Stimulated activated CD4-positive, alpha-beta T cell treated with anti-CD3 and anti-CD28 coated beads, Interleukin-2, amount 100 ng/mL, for 24 hours (primary cell): ENCODE data around the gene NECAB2.
"Not testable (repeated sequence)": the region's sequence is repeated elsewhere in the genome, so short reads cannot be mapped to it uniquely, and the experiment has no call there.

Source experiments
- DNase-seq, 2 donors: peaks; one replicate each; pipeline ENCODE4 v3.0.0-alpha.2; 2020

NECAB2 gene

DNA sequence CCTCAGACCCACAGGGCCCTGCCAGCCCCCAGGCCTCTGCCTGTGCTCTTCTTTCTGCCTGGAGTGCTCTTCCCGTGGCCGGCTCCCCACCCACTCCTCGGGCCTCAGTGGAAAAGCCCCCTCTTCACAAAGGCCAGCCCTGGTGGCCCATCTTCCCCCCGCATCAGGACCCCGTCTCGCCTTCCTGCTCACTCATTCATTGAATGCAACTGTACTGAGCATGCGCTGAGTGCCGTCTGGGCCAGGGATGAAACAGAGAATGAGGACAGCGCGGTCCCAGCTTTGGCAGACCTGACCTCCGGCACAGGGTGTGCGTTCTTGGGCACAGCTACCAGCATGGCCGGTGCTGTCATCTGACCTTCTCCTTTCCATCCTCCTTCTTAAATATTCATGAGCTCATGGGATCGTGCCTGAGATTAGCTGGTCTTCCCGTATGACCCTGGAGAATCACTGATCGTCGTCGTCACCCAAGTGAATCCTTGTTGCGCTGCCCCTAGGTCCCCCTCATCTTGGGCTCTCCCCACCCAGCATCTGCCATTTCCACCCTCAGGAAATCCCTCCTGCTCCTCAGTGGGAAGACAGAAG, 31.4 kb upstream of the NECAB2 start:
- DNase-seq = no peak

DNA sequence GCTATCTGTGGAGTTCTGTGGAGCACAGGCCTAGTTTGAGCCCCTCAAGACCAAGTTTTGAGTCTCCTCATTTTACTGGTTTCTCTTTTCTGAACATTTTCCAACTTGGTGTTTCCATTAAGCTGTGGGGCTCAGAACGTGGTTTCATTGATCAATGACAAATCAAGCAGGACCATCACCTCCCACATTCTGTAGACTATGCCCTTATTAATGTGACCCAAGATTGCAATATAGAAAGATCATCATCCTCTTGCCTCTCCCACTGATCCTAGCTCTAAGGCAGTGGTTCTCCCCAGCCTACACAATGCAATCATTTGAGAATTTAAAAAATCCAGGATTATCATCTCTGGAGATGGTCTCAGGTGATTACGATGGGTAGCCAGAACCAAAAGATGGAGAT, 30.8 kb upstream of the NECAB2 start:
- no peak for DNase-seq

DNA sequence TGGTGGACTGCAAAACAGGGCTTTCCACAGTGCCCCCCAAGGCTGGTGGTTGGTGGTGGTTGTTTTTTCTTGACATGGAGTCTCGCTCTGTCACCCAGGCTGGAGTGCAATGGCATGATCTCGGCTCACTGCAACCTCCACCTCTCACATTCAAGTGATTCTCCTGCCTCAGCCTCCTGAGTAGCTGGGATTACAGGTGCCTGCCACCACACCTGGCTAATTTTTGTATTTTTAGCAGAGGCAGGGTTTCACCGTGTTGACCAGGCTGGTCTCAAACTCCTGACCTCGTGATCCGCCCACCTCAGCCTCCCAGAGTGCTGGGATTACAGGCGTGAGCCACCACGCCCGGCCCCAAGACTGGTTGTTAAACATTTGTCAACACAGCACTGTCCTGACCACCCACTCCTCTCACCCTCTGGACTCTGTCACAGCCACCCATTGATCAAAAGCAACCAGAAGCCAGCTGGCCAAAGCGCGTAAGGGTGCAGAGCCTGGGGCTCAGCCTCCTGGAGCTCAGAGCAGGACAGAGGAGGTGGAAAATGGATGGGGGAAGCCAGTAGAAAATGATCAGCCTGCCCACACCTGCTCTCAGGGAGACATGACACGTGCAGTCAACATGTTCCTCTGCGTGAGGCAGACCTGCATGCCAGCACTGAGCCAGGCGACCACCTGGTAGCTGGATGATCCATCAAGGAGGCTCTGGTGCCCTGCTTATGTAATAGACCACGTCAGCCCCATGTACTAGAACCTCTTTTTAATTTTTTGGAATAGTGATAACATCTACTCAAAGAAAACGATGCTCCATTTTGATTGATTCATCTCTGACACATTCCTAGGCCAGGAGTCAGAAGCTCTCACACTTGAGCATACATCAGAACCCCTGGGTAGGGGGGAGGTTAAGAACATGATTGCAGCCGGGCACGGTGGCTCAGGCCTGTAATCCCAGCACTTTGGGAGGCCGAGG, 29.8 kb upstream of the NECAB2 start:
- DNase-seq = no peak

GRCh38 chr16:83939266-83939855, 28.7 kb upstream of the NECAB2 start:
- DNase-seq = no peak

DNA sequence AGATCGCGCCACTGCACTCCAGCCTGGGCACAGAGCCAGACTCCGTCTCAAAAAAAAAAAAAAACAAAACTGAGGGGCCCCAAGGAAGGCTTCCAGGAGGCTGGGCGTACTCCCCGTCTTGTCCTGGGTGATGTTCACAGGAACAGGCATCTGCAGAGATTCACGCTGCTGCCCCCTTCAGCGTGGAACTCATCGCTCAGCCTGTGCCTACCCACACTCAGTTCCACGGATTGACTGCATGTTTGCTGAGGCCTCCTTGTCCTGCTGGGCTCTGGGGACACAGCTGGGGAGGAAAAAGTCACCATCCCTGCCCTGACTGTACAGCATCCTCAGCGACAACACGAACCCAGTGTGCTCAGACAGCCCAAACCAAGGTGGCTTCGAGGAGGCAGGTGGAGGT, 27.9 kb upstream of the NECAB2 start:
- no peak for DNase-seq

DNA sequence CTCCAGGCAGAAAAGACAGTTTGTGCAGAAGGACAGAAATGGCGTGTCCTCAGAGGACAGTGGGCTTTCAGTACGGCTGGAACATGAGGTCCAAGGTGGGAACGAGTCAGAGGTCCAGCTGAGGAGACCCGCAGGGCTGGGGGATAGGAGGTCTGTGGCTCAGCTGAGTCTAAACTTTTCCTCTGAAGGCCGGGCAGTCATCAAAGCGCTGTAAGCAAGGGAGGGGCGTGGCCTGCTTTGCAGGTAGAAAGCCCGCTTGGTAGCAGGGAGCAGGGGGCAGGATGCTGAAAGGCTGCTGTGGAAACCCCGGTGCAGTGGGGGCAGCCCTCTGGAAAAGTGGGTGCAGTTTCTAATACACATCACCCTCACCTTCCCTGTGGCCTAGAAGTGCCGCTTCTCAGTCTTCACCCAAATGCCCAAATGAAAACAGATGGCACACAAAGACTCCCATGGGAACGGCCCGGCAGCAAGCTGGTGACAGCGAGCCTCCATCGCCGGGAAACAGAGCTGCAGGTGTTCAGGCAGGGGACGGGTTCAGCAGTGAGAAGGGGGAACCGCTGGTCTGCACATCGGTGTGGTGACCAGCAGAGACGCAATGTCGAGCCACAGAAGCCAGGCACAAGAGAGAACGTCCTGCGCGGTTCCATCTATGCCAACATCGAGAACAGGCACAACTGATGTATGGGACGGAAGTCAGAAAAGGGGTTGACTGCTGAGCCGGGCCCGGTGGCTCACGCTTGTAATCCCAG, 27.2 kb upstream of the NECAB2 start:
- no peak for DNase-seq

GRCh38 chr16:83941546-83941945, 26.5 kb upstream of the NECAB2 start:
- DNase-seq = not testable (repeated sequence)

- no peak for DNase-seq
Observed at GRCh38 chr16:83942074-83942473, 26.0 kb upstream of the NECAB2 start.

DNA sequence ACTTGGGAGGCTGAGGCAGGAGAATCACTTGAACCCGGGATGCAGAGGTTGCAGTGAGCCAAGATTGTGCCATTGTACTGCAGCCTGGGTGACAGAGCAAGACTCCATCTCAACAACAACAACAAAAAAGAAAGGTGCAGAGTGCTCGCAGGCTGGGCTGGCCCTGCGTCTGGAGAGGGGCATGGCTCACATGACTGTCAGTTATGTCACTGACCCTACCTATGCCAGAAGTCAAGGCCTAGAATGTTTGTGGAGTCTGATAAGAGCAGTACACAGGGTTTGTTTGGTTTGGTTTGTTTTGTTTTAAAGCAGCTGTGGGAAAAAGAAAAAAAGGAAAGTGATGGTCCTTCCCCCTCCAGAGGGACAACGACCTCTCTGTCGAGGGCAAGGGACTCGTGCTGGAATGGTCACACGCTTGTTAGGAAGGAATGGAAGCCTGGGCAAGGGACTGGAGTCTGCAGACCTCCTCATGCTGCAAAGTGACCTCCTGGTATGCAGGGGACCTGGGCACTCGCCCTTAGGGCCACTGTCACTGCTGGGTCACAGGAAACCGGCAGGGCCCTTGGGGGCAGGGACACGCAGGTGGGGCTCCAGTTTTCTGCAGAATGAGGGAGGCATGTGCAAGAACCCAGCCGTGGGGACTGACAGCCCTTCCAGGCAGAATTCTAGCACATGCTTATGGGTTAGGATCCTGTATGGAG, 25.1 kb upstream of the NECAB2 start:
- no peak for DNase-seq

DNA sequence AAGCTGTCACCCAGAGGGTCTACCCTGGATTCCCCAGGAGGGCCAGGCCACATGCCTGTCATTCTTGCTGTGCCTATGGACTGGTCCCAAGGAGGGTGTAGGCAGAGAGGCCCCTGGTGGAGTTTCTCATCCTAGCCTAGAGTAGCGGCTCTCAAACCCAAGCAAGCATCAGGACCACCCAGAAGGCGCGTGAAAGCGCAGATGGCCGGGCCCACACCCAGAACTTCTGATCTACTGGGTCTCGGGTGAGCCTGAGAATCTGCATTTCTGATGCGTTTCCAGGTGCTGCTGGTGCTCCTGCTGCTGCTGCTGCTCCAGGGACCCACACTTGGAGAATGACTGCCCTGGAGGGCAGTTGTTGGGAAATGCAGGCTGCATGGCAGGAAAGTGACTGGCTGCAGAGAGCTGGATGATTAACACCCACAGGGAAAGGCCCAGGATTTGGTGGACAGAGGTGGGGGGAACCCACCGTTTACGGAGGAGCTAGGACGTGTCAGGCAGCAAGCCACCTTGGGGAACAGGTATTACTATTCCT, 24.5 kb upstream of the NECAB2 start:
- DNase-seq = no peak

- no peak for DNase-seq
Observed at GRCh38 chr16:83945587-83945986, 22.5 kb upstream of the NECAB2 start.

- DNase-seq = no peak
Observed at GRCh38 chr16:83946154-83946780, 21.8 kb upstream of the NECAB2 start.

- no peak for DNase-seq
Observed at GRCh38 chr16:83946781-83947566, 21.1 kb upstream of the NECAB2 start.

DNA sequence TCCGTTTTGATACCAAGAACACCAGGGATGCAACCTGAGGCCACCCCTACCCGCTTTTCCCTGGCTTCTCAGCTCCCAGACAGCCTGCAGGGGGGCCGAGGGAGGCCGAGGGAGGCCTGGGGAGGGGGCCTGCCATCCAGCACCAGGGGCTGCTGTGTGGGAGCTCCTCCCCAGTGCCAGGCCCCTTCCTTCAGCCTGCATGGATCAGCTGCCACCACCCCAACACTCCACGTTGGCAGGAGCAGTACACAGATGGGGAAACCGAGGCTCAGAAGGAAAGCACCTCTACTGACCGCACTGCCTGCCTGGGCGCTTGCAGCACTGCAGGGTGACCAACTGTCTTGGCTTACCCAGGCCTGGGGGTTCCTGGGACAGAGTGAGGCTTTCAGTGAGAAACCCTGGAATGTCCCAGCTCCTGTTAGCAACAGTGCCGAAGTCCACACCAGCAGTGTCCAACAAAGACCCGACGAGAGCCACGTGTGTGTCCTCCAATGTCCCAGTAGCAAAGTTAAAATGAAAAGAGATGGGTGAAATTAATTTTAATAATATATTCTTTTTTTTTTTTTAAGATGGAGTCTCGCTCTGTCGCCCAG, 20.3 kb upstream of the NECAB2 start:
- no peak for DNase-seq

DNA sequence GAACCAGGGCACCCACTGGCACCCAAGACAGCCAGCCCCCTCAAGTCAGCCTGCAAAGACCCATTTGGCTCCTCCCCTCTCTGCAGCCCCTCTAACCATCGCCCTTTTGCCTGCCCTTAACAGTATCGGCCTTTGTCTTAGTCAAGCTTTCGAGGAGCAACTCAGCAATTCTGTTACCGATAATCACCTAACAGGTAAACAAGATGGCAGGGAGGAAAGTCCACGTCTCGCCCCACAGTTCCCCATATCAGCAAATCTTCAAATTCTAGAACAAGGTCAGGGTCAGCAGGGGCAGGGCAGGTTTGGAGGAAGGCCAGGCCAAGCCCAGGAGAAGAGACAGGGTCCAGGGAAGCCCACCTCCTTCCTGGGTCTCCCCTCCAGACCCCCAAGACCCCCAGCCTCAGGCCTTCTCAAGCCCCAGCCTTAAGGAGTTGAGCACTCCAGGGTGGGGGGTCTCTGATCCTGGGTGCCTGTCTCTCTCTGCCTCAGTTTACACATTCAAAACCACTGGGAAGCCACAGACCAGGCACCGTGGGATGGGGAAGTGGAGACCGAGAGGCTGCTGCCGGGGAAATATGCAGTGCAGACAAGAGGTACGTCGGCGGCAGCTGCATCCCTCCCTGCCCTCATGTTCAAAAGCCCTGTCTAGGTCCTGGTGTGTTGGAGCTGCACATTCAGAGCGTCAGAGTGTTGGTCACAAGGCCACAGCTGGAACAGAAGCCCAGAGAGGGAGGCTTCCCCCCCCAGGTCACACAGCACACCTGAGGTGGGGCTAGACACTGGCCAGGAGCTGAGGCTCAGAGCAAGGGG, 18.9 kb upstream of the NECAB2 start:
- no peak for DNase-seq

DNA sequence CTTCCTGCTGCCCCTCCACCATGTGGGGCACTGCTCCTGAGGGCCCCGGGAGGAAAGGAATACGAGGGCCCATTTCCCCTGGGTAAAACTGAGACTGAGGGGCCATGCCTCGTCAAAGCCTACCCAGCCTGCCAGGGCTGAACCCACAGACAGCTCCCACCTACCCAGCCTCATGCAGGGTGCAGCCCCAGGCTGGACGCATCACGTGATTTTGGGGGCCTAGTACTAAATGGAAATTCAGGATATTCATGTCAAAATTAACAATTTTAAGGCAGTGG, 18.4 kb upstream of the NECAB2 start:
- no peak for DNase-seq

- not testable (repeated sequence) for DNase-seq
Observed at GRCh38 chr16:83950862-83951399, 17.1 kb upstream of the NECAB2 start.

DNA sequence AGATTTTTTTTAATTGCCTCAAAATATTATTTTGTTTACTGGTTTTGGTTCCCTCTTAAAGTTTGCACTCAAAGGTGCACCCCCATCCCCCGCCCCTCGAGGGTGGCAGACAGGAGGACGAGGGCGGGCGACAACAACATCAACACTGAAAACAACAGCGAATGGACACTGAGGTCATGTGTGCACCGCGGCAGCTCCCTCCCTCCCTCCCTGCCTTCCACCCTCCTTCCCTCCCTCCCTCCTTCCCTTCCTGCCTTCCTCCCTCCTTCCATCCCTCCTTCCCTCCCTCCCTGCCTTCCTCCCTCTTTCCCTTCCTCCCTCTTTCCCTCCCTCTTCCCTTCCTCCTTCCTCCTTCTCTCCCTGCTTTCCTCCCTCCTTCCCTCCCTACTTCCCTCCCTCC, 16.5 kb upstream of the NECAB2 start:
- DNase-seq = no peak

DNA sequence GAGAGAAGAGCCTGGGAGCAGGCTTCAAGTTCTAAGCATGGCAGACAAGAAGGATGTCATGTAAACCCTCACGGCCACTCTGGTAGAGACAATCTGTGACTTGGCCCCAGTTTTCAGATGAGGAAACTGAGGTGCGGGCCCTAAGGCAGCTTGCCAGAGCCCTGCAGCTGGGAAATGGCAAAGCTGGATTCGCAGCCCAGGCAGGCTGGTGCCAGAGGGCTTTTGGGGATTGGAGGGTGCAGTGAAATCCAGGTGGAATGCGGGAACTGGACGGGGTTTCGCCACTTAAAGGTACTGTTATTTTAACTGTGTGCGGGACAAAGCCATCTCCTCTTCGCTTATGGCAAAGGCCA, 15.5 kb upstream of the NECAB2 start:
- no peak for DNase-seq
